GM12865 (cell line): ENCODE data around the gene MSN.

Experiments used
- DNase-seq: peaks from one replicate; pipeline ENCODE4 v3.0.0; 2010; ENCODE audit warnings: low read depth
- H3K4me3 ChIP-seq: 2 replicates; pipeline ENCODE4 v1.5.1; 2011; ENCODE audit warnings: mild to moderate bottlenecking, low read depth, low read length, control low read depth
- TF ChIP-seq, protein P1 (sequence below): IDR thresholded peaks from 2 replicates; pipeline ENCODE4 v1.5.1; 2011; ENCODE audit warnings: low read length, control low read depth, low read depth, inconsistent platforms; ENCODE audit not compliant: insufficient read depth; ENCODE audit errors: missing control alignments

MSN gene

DNA sequence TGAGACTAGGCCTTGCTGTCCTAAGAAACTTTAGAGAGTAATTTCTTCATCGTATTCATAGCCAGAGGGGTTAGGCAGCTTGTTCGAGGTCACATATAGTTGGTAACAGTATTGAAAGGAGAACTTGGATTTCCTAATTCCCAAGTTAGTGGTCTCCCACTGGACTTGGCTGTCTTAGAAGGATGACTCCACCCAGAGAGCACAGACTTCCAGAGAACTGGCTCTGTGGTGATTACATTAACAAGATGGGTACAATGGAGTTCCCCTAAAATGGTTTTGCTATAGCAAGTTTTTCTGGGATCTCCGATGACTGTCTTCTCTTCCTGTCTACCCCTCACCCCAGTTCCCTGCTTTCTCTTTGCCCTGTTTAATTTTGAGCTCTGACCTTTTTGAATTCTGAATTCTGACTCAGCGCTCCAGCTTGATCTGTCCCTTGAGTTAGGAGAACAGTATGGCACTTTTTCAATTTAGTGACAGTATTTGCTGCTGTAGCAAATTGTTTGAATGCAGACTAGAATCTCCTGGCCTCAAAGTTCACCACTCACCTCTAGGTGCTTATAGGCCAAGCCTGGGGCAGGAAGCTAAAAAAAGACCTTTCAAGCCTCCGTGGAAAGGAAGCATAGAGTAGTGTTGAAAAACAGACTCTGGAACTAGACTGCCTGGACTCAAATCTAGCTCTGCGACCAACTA lies 6.9 kb downstream of the MSN start:
- TF ChIP-seq, protein P1, sequence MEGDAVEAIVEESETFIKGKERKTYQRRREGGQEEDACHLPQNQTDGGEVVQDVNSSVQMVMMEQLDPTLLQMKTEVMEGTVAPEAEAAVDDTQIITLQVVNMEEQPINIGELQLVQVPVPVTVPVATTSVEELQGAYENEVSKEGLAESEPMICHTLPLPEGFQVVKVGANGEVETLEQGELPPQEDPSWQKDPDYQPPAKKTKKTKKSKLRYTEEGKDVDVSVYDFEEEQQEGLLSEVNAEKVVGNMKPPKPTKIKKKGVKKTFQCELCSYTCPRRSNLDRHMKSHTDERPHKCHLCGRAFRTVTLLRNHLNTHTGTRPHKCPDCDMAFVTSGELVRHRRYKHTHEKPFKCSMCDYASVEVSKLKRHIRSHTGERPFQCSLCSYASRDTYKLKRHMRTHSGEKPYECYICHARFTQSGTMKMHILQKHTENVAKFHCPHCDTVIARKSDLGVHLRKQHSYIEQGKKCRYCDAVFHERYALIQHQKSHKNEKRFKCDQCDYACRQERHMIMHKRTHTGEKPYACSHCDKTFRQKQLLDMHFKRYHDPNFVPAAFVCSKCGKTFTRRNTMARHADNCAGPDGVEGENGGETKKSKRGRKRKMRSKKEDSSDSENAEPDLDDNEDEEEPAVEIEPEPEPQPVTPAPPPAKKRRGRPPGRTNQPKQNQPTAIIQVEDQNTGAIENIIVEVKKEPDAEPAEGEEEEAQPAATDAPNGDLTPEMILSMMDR = no peak
- DNase-seq = no peak
- peak overlapping the region; percentile 58 for H3K4me3 ChIP-seq

DNA sequence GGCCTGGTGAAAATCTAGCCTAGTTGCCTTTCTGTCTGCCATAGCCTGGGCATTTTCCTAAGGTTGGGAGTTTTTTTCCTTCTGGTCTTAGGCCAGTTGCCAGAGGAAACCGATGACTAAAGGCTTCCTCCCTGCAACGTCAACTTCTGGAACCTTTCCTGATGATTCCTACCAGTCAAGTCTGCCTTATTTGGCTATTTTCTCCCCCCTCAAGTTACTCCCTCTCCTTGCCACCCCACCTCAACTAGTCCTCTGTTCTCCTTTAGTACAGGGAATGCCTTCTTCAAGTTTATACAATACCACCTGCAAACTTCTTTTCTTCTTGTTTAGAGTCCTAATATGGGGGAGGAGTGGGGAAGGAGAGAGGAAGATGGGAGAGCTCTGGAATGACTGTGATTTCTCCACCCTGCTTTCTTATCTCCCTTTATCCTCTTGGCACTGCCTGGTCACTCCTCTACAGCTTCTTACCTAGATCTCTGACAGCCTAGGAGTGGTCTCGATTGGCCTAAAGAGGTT lies 10.6 kb downstream of the MSN start:
- DNase-seq = no peak
- TF ChIP-seq, protein P1 = no peak

DNA sequence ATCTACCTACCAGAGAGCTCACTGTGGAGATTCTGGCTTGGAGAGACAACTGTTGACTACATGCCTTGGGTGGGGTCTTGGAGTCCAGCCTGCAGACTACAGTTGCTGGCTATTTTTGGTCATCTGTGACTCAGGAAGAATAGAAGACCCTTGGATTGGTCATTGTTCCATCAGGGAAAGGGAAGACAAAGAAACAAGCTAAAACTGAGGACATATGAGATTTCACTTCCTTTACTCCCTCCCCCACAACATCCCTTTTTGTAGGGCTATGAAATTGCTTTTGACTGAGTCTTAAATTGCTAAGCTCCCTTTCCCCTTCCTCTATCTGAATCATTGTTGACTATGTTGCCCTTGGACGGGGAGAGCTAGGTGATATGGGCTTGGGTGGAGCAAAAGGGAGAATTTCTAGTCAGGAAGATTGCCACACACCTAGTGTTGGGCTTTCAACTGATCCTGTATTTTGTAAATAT lies 11.7 kb downstream of the MSN start:
- TF ChIP-seq, protein P1 = no peak
- no peak for DNase-seq
- H3K4me3 ChIP-seq = no peak overlapping the region

More for the DNA sequence above, 10.6 kb downstream of the MSN start:
- no peak overlapping the region for H3K4me3 ChIP-seq

DNA sequence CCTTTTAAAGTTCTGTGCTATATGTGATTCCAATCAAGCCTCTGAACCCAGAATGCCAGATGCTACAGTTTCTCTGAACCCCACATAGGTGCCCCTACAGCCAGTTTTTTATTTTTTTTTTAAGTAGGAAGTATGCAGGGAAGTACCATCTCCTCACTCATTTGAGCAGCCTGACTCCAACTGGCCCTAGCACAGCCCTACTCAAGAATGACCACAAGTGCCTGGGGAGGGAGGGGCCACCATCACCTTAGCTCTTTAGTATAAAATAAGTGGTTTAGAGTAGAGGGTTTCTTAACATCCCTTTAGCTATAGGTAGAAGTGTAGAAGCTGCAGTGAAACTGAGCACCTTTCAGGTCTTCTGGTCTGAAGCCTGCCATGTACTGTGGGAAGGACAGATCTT lies 14.4 kb downstream of the MSN start:
- no peak overlapping the region for H3K4me3 ChIP-seq
- DNase-seq = no peak
- TF ChIP-seq, protein P1 = no peak

DNA sequence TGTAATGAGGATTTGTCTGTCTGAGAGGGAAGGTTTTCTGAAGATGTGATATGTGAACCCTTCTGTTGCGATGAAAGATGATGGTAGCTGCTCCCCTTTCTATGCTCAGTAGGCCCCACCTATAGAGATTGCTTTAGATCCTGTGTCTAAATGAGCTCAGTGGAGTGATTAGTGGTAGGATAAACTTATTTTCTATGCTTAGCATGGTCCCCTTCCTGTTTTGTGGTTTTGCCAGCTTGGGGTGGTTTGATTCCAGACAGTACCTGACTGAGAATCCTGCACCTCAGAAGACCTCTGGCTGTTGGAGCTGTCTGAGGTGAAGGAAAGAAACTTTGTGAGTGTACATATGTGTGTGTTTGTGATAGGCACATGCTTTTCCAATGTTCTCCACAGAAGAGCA lies 17.7 kb downstream of the MSN start:
- H3K4me3 ChIP-seq = no peak overlapping the region
- no peak for DNase-seq
- TF ChIP-seq, protein P1 = no peak

DNA sequence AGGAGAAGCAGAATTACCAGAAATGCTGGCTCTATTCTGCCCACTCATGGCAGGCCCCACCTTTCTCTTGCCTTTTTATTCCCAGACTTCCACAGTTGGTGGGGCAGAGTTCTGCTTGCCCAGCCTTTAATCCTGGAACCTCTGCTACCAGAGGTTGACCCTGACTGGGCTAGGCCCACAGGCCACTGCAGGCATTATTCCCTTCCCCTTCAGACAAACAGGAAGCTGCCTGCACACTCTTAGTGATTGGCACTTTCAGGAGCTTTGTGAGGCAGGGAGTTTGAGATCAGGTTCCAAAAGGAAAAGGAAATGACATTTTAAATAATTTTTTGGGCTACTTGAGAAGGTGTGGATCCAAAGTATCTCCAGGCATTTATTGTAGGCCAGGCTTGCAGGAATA lies 18.8 kb downstream of the MSN start:
- H3K4me3 ChIP-seq = no peak overlapping the region
- no peak for DNase-seq
- TF ChIP-seq, protein P1 = no peak

DNA sequence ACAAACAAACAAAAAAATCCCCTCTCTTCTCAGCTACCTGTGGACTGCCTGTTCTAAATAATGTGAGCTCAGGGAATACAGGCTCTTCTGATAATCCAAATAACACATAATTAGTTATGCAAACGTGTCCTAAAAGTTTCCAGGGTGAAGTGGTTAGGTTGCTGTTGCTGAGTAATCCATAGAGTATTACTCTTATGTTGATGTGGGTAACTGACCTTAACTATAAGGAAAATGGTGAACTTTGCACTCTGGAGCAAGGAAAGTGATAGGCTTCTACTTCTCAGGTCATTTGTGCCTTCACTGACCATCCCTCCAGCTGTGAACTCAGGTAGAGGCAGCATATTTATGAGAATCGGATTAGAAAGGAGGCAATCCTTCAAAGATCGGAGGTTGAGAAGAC lies 19.9 kb downstream of the MSN start:
- H3K4me3 ChIP-seq = no peak overlapping the region
- TF ChIP-seq, protein P1 = no peak
- DNase-seq = no peak
